Mammary epithelial cell (primary cell): ENCODE results near the gene GLDN.

Source experiments
- EZH2 ChIP-seq: IDR thresholded peaks from 2 replicates; pipeline ENCODE4 v1.6.1; 2012; ENCODE audit warnings: low read length, inconsistent platforms, borderline replicate concordance
- TF ChIP-seq, protein P1 (sequence below), 2 donors: IDR thresholded peaks in 1 of 2; conservative IDR thresholded peaks in 1 of 2; 2 replicates each; pipeline ENCODE4 v1.5.1; 2011 to 2012; ENCODE audit warnings: inconsistent platforms in 2 of 2, low read length in 2 of 2, mild to moderate bottlenecking in 2 of 2, control low read depth in 1 of 2, low read depth in 1 of 2; ENCODE audit not compliant: insufficient read depth in 1 of 2; ENCODE audit errors: extremely low read depth in 1 of 2

DNA sequence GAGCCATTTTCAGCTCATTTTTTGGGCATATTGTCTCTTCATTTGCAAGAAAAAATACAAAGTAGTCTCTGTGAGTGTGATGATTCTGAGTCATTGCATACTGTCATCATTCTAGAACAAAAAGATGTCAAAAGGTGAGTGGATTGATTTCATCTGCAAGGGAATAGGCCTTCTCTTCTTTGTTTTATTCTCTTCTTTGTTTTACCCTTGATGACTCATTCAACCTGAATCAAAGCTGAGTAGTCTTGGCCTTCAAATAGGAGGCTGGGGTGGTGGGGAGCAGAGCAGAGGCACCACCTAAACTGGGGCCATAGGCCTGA lies 28.4 kb upstream of the GLDN start:
- TF ChIP-seq, protein P1, sequence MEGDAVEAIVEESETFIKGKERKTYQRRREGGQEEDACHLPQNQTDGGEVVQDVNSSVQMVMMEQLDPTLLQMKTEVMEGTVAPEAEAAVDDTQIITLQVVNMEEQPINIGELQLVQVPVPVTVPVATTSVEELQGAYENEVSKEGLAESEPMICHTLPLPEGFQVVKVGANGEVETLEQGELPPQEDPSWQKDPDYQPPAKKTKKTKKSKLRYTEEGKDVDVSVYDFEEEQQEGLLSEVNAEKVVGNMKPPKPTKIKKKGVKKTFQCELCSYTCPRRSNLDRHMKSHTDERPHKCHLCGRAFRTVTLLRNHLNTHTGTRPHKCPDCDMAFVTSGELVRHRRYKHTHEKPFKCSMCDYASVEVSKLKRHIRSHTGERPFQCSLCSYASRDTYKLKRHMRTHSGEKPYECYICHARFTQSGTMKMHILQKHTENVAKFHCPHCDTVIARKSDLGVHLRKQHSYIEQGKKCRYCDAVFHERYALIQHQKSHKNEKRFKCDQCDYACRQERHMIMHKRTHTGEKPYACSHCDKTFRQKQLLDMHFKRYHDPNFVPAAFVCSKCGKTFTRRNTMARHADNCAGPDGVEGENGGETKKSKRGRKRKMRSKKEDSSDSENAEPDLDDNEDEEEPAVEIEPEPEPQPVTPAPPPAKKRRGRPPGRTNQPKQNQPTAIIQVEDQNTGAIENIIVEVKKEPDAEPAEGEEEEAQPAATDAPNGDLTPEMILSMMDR (conservative IDR thresholded peaks at IDR 0.05 in 1 of 2, IDR thresholded peaks at IDR 0.05 in 1 of 2; ENCODE audit: extremely low read depth in 1 of 2, insufficient read depth in 1 of 2, low read depth in 1 of 2, low read length in 2 of 2): no peak
- TF ChIP-seq EZH2: no peak
